IPS-15b (cell line): Measurements from ENCODE around the gene CCDC154.
A peak's percentile ranks its signal among the peaks of the same experiment; 100 is the strongest.

Experiments used
- H3K27me3 ChIP-seq: one replicate; pipeline ENCODE4 v1.6.1; 2013; ENCODE audit warnings: low read length; ENCODE audit not compliant: control insufficient read depth, insufficient read depth
- H3K36me3 ChIP-seq: one replicate; pipeline ENCODE4 v1.6.1; 2013; ENCODE audit warnings: low read length; ENCODE audit not compliant: control insufficient read depth, insufficient read depth
- H3K4me1 ChIP-seq: one replicate; pipeline ENCODE4 v1.6.1; 2013; ENCODE audit warnings: mild to moderate bottlenecking, low read length; ENCODE audit not compliant: control insufficient read depth, insufficient read depth
- H3K4me3 ChIP-seq: one replicate; pipeline ENCODE4 v1.5.1; 2013; ENCODE audit warnings: low read depth, low read length
- H3K9ac ChIP-seq: one replicate; pipeline ENCODE4 v1.6.1; 2013; ENCODE audit warnings: low read depth, mild to moderate bottlenecking, low read length
- H3K9me3 ChIP-seq: one replicate; pipeline ENCODE4 v1.6.1; 2013; ENCODE audit warnings: mild to moderate bottlenecking, low read length; ENCODE audit not compliant: control insufficient read depth, insufficient read depth

The CCDC154 gene

DNA sequence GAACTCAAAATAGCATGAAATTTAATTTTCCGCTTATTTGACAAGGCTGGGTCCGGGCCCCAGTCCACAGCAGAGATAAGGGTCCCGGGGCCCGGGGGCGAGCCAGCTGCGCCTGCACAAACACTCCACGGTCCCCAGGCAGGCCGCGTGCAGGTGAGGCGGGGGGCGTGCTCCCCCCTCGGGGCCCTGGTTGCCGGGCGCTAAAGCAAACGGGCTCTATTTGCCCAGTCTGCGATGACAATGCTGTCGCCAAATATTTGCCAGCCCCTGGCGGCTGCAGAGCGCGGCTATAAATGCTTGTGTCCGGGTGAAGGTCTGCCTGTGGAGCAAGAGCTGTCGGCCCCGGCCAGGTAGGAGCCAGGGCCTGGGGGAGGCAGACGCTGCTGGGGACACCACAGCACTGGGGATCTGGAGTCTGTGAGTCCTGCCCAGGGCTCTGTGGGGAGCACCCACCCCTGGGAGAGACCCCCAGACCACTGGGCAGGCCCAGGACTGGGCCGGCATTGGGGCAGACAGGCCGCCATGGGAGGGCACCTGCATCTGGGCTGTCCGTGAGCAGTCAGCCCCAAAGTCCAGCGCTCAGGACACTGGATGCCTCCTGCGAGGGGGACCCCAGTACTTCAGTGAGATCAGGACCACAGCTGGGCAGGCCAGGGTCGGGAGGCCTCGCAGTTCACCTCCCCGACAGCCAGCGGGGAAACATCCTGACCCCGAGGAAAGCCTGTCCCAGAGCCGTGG, 13.4 kb downstream of the CCDC154 start, which contains the start of gene PERCC1:
PERCC1 (plus strand) TSS at position 320 of the 738 bp plus-strand sequence. CDS start 1,516 bp downstream, outside the sequence.
- no peaks in the 10 kb centered on the region for H3K9me3 ChIP-seq
- H3K4me3 ChIP-seq = no peak within 1 kb of the TSS
- no peaks in the 10 kb centered on the region for H3K36me3 ChIP-seq
- no peaks in the 10 kb centered on the region for H3K27me3 ChIP-seq
- no peak within 1 kb of the TSS for H3K9ac ChIP-seq
- no peaks in the 10 kb centered on the region for H3K4me1 ChIP-seq

GRCh38 chr16:1430214-1430758, 14.1 kb downstream of the CCDC154 start:
- H3K4me1 ChIP-seq = no peaks in the 10 kb centered on the region
- no peaks in the 10 kb centered on the region for H3K27me3 ChIP-seq
- no peaks in the 10 kb centered on the region for H3K36me3 ChIP-seq
- no peaks in the 10 kb centered on the region for H3K9me3 ChIP-seq
- no peak overlapping the region for H3K9ac ChIP-seq
- H3K4me3 ChIP-seq = no peak overlapping the region

DNA sequence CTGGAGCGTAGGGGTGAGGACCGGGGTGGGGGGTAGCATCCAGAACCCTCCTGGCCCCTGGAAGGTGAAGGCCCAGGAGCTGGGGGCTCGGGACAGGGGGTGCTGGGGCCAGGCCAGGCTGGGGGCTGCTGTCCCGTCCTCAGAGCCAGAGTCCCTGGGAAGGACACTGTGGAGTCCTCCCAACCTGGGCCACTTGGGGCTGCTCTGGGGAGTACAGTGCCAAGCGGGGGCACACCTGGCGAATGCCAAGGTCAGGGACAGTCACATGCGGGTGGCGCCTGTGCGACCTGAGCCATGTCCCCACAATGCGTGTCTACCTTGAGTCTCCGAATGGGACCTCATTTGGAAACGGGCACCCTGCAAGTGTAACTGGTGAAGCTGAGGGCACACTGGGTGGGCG, 14.7 kb downstream of the CCDC154 start:
- Histone ChIP-seq H3K4me1 (no peaks in the 10 kb centered on the region), H3K27me3 (no peaks in the 10 kb centered on the region), H3K36me3 (no peaks in the 10 kb centered on the region), H3K9me3 (no peaks in the 10 kb centered on the region), H3K4me3 (no peak overlapping the region), H3K9ac (no peak overlapping the region)

DNA sequence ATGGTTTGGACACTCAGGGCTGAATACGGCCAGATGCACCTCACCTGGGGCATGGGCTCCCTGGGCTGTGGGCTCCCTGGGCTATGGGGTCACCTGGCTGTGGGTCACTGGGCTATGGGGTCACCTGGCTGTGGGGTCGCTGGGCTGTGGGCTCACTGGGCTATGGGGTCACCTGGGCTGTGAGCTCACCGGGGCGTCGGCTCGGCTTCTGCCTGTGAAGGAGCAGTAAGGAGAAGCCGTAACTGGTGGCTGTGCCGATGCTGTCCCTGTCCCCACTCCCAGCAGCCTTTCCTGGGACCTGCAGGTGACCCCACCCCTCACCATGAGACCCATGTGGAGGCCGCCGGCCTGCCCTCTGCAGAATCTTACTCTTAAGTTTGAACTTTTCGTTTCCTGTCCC, 15.3 kb downstream of the CCDC154 start:
- Histone ChIP-seq H3K4me3 (no peak overlapping the region), H3K4me1 (no peaks in the 10 kb centered on the region), H3K27me3 (no peaks in the 10 kb centered on the region), H3K36me3 (no peaks in the 10 kb centered on the region), H3K9ac (no peak overlapping the region), H3K9me3 (no peaks in the 10 kb centered on the region)

- Histone ChIP-seq H3K9me3 (no peaks in the 10 kb centered on the region), H3K4me3 (no peak overlapping the region), H3K9ac (no peak overlapping the region), H3K27me3 (no peaks in the 10 kb centered on the region), H3K36me3 (no peaks in the 10 kb centered on the region), H3K4me1 (no peaks in the 10 kb centered on the region)
Observed at GRCh38 chr16:1428511-1428910, 15.8 kb downstream of the CCDC154 start.

DNA sequence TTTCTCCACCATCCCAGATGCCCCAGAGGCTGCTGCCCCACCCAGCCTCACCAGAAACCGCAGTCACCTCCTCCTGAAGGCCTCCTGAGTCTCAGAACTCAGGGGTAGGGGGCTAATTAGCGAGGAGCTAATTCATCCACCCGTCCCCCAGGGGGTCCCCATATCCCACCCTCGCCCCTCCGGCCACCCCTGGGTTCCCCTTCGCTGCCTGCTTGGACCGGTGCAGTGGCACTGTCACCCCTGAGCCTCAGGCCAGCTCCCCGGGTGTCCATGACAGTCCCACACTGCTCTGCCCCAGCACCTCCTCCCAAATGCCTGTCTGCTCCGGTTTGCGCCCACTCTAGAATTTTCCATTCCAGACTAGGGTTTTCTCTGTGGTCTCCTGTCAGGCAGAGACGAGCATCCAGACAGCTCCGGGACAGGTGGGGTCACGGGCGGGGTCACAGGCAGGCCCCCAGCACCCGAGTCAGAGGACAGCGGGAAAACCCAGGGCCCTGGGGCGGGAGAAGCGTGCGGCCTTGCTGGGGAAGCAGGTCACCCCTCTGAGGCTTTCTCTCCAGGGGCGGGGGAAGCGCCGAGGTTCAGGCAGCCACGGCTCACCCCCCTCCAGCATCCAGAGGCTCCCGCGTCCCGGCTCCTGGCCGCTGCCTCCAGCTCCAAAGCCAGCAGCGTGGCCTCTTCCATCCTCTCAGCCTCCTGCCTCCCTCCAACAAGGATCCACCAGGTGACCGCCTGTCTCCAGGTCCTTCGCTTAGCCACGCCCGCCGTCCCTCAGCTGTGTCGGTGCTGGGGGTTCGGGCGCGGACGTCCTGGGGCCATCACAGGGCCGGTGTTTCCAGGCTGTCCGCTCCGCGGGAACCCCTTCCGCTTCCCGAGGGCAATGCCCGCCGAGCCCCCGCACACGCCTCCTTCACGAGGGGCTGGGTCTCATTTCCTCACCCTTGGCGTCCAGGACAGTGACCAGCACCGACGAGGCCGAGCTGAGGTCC, 16.6 kb downstream of the CCDC154 start:
- no peak overlapping the region for H3K4me3 ChIP-seq
- no peaks in the 10 kb centered on the region for H3K27me3 ChIP-seq
- H3K4me1 ChIP-seq = no peaks in the 10 kb centered on the region
- H3K9ac ChIP-seq = no peak overlapping the region
- no peaks in the 10 kb centered on the region for H3K9me3 ChIP-seq
- no peaks in the 10 kb centered on the region for H3K36me3 ChIP-seq

- Histone ChIP-seq H3K9me3 (no peaks in the 10 kb centered on the region), H3K36me3 (no peaks in the 10 kb centered on the region), H3K4me3 (no peak overlapping the region), H3K4me1 (no peaks in the 10 kb centered on the region), H3K27me3 (no peaks in the 10 kb centered on the region), H3K9ac (no peak overlapping the region)
Observed at GRCh38 chr16:1426734-1427471, 17.5 kb downstream of the CCDC154 start.

GRCh38 chr16:1425616-1426370, 18.6 kb downstream of the CCDC154 start:
- Histone ChIP-seq H3K4me3 (no peak overlapping the region), H3K36me3 (no peaks in the 10 kb centered on the region), H3K27me3 (no peaks in the 10 kb centered on the region), H3K9me3 (no peaks in the 10 kb centered on the region), H3K4me1 (no peaks in the 10 kb centered on the region), H3K9ac (no peak overlapping the region)

- no peaks in the 10 kb centered on the region for H3K4me1 ChIP-seq
- H3K9me3 ChIP-seq = no peaks in the 10 kb centered on the region
- no peaks in the 10 kb centered on the region for H3K27me3 ChIP-seq
- no peak overlapping the region for H3K4me3 ChIP-seq
- no peak overlapping the region for H3K9ac ChIP-seq
- no peaks in the 10 kb centered on the region for H3K36me3 ChIP-seq
Observed at GRCh38 chr16:1424028-1424427, 20.3 kb downstream of the CCDC154 start.

DNA sequence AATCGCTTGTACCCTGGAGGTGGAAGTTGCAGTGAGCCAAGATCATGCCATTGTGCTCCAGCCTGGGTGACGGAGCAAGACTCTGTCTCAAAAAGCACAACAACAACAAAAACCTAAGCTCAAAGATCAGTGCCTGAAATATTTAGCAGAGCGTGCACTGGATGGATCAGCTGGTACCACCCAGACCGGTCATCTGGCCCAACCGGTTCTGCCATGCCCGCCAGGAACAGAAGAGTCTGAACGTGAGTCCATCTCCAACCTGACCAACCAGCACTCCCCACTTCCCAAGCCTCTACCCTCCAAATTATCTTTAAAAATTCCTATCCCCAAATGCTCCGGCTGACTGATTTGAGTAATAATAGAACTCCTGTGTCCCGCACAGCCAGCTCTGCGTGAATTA, 22.3 kb downstream of the CCDC154 start:
- H3K36me3 ChIP-seq = no peaks in the 10 kb centered on the region
- H3K27me3 ChIP-seq = no peaks in the 10 kb centered on the region
- H3K4me3 ChIP-seq = no peak overlapping the region
- H3K9ac ChIP-seq = no peak overlapping the region
- no peaks in the 10 kb centered on the region for H3K4me1 ChIP-seq
- no peaks in the 10 kb centered on the region for H3K9me3 ChIP-seq

DNA sequence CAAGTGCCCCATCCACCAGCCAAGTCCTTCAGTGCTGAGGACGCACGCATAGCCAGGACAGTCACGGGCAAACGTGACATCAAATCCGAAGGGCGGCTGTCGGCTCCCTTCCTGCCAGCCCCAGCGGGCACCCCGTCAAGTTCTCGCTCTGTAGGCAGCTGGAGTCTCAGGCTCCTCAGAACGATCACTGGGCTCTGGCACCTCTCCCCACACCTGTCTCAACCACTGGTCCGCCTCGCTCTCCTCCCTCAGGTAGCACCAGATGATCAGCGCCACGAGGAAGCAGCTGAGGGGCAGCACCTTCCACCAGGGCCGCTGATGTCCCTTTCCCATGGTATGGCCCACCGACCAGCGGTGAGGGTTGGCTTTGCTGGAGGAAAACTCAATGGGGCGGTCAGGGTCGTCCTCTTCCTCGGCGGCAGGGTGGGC, 24.2 kb downstream of the CCDC154 start:
- Histone ChIP-seq H3K36me3 (no peaks in the 10 kb centered on the region), H3K4me1 (no peaks in the 10 kb centered on the region), H3K9me3 (no peaks in the 10 kb centered on the region)

More for the DNA sequence above, 24.2 kb downstream of the CCDC154 start:
- H3K9ac ChIP-seq = peak overlapping the region; percentile 97
- H3K27me3 ChIP-seq = no peaks in the 10 kb centered on the region
- peak overlapping the region; percentile 98 for H3K4me3 ChIP-seq
